Activated CD8-positive, alpha-beta memory T cell treated with anti-CD3 and anti-CD28 coated beads, Interleukin-2, amount 50 U/mL, for 1 hour (primary cell): ENCODE results near the gene ZNF837.
"Not testable (repeated sequence)": the region's sequence is repeated elsewhere in the genome, so short reads cannot be mapped to it uniquely, and the experiment has no call there.

ENCODE experiments used
- DNase-seq: peaks from one replicate; pipeline ENCODE4 v3.0.0-alpha.2; 2020; ENCODE audit errors: extremely low read depth

The ZNF837 gene

GRCh38 chr19:58395979-58396627, 15.3 kb upstream of the ZNF837 start:
- DNase-seq: no peak

GRCh38 chr19:58395220-58395978, 14.6 kb upstream of the ZNF837 start, which contains the start of gene RNF225:
Gene RNF225 (plus strand): TSS chr19:58395656. CDS start chr19:58396090, 434 bp downstream.
- DNase-seq: no peak

GRCh38 chr19:58394821-58395219, 14.0 kb upstream of the ZNF837 start:
- DNase-seq: no peak

GRCh38 chr19:58393725-58394033, 12.8 kb upstream of the ZNF837 start:
- no peak for DNase-seq

- no peak for DNase-seq
These were observed 12.3 kb upstream of the ZNF837 start for GRCh38 chr19:58392945-58393724.

GRCh38 chr19:58388175-58388526, 7.3 kb upstream of the ZNF837 start:
- no peak for DNase-seq

- DNase-seq: no peak
These were observed 6.7 kb upstream of the ZNF837 start for GRCh38 chr19:58387338-58388174.

GRCh38 chr19:58386576-58387337, 5.9 kb upstream of the ZNF837 start, which contains the start of gene RPS5:
Gene RPS5 (plus strand): TSS chr19:58387269. CDS start chr19:58388138, 869 bp downstream.
- peak; percentile 93 for DNase-seq

- DNase-seq: no peak
These were observed 5.2 kb upstream of the ZNF837 start for GRCh38 chr19:58385891-58386575.

- no peak for DNase-seq
These were observed 4.6 kb upstream of the ZNF837 start for GRCh38 chr19:58385313-58385890.

GRCh38 chr19:58382997-58383603, 2.3 kb upstream of the ZNF837 start:
- no peak for DNase-seq

- no peak for DNase-seq
These were observed 806 bp upstream of the ZNF837 start for GRCh38 chr19:58381460-58382212.

- DNase-seq: no peak
These were observed 681 bp downstream of the ZNF837 start for GRCh38 chr19:58380037-58380661.

GRCh38 chr19:58379246-58379645, 1.6 kb downstream of the ZNF837 start:
- DNase-seq: no peak

GRCh38 chr19:58376724-58377123, 4.1 kb downstream of the ZNF837 start:
- DNase-seq: not testable (repeated sequence)

- DNase-seq: no peak
These were observed 6.6 kb downstream of the ZNF837 start for GRCh38 chr19:58374200-58374599.

GRCh38 chr19:58372311-58373133, 8.3 kb downstream of the ZNF837 start:
- no peak for DNase-seq
